H9 (cell line): ENCODE measurements around the gene WDR4. TPM values are rescaled to one million over a fixed set of nuclear protein-coding genes. Genes with fewer than 3 reads are reported as not detected.
A peak's percentile ranks its signal among the peaks of the same experiment; 100 is the strongest.

Source experiments
- DNase-seq: peaks from one replicate; pipeline ENCODE4 v3.0.0-alpha.2; 2017
- H2AFZ ChIP-seq: one replicate; pipeline ENCODE4 v1.6.1; 2013; ENCODE audit warnings: mild to moderate bottlenecking, low read length, control low read depth, moderate library complexity
- H2AK5ac ChIP-seq: 2 replicates; pipeline ENCODE4 v1.6.1; 2013; ENCODE audit warnings: low read length, control low read depth, mixed read lengths; ENCODE audit not compliant: insufficient read length
- H2BK120ac ChIP-seq: one replicate; pipeline ENCODE4 v1.6.1; 2013; ENCODE audit warnings: low read depth, mild to moderate bottlenecking, low read length, control low read depth, inconsistent platforms; ENCODE audit not compliant: poor library complexity, severe bottlenecking
- H2BK12ac ChIP-seq: 2 replicates; pipeline ENCODE4 v1.6.1; 2013; ENCODE audit warnings: low read length, control low read depth, mixed read lengths, low read depth; ENCODE audit not compliant: insufficient read length
- H2BK15ac ChIP-seq: 2 replicates; pipeline ENCODE4 v1.6.1; 2013; ENCODE audit warnings: low read depth, low read length, control low read depth
- H2BK20ac ChIP-seq: one replicate; pipeline ENCODE4 v1.6.1; 2013; ENCODE audit warnings: low read depth, mild to moderate bottlenecking, low read length, control low read depth, inconsistent platforms; ENCODE audit not compliant: poor library complexity, severe bottlenecking
- H2BK5ac ChIP-seq: 2 replicates; pipeline ENCODE4 v1.6.1; 2013; ENCODE audit warnings: low read length, control low read depth, mixed read lengths; ENCODE audit not compliant: insufficient read length
- H3K14ac ChIP-seq: 2 replicates; pipeline ENCODE4 v1.6.1; 2013; ENCODE audit warnings: low read length, control low read depth; ENCODE audit not compliant: insufficient read depth
- H3K18ac ChIP-seq: 2 replicates; pipeline ENCODE4 v1.6.1; 2013; ENCODE audit warnings: low read depth, mild to moderate bottlenecking, mixed read lengths, low read length, control low read depth; ENCODE audit not compliant: insufficient read length
- H3K23ac ChIP-seq: 2 replicates; pipeline ENCODE4 v1.6.1; 2013; ENCODE audit warnings: low read length, control low read depth, mixed read lengths, low read depth; ENCODE audit not compliant: insufficient read length
- H3K23me2 ChIP-seq: 2 replicates; pipeline ENCODE4 v1.6.1; 2013; ENCODE audit warnings: low read depth, mild to moderate bottlenecking, mixed read lengths, low read length, control low read depth; ENCODE audit not compliant: insufficient read length, poor library complexity, severe bottlenecking
- H3K27ac ChIP-seq: 2 replicates; pipeline ENCODE4 v1.5.1; 2013; ENCODE audit warnings: low read length, control low read depth, mixed read lengths, low read depth; ENCODE audit not compliant: insufficient read length
- H3K27me3 ChIP-seq: 2 replicates; pipeline ENCODE4 v1.6.1; 2013; ENCODE audit warnings: low read length, control low read depth, inconsistent platforms; ENCODE audit not compliant: insufficient read depth
- H3K4ac ChIP-seq: 2 replicates; pipeline ENCODE4 v1.6.1; 2013; ENCODE audit warnings: low read depth, mild to moderate bottlenecking, control low read depth, inconsistent platforms, low read length, moderate library complexity
- H3K4me1 ChIP-seq: 2 replicates; pipeline ENCODE4 v1.6.1; 2013; ENCODE audit warnings: low read length, control low read depth, inconsistent platforms; ENCODE audit not compliant: insufficient read depth
- H3K4me2 ChIP-seq: 2 replicates; pipeline ENCODE4 v1.6.1; 2013; ENCODE audit warnings: low read length, control low read depth, mixed read lengths; ENCODE audit not compliant: insufficient read length, insufficient read depth
- H3K56ac ChIP-seq: 2 replicates; pipeline ENCODE4 v1.6.1; 2013; ENCODE audit warnings: low read depth, mild to moderate bottlenecking, mixed read lengths, low read length, control low read depth; ENCODE audit not compliant: insufficient read length
- H3K79me1 ChIP-seq: 2 replicates; pipeline ENCODE4 v1.6.1; 2013; ENCODE audit warnings: low read depth, mild to moderate bottlenecking, moderate library complexity, low read length, control low read depth, inconsistent platforms; ENCODE audit not compliant: insufficient read depth, poor library complexity, severe bottlenecking
- H3K79me2 ChIP-seq: 2 replicates; pipeline ENCODE4 v1.6.1; 2013; ENCODE audit warnings: low read length, control low read depth, inconsistent platforms; ENCODE audit not compliant: insufficient read depth
- H3K9ac ChIP-seq: 2 replicates; pipeline ENCODE4 v1.6.1; 2013; ENCODE audit warnings: low read length, control low read depth, mixed read lengths; ENCODE audit not compliant: insufficient read length; ENCODE audit errors: extremely low read depth
- H3K9me3 ChIP-seq: one replicate; pipeline ENCODE4 v1.6.1; 2013; ENCODE audit warnings: low read depth, low read length, inconsistent platforms; ENCODE audit not compliant: control insufficient read depth
- H3T11ph ChIP-seq: one replicate; pipeline ENCODE4 v1.6.1; 2013; ENCODE audit warnings: mild to moderate bottlenecking, low read length, control low read depth, inconsistent platforms
- H4K20me1 ChIP-seq: one replicate; pipeline ENCODE4 v1.6.1; 2013; ENCODE audit not compliant: control insufficient read depth, insufficient read length, insufficient read depth
- H4K5ac ChIP-seq: 2 replicates; pipeline ENCODE4 v1.6.1; 2013; ENCODE audit warnings: low read depth, mild to moderate bottlenecking, mixed read lengths, low read length, control low read depth; ENCODE audit not compliant: insufficient read length
- H4K8ac ChIP-seq: replicated peaks from 2 replicates; pipeline ENCODE4 v1.6.1; 2013; ENCODE audit warnings: low read length, control low read depth, mixed read lengths, low read depth; ENCODE audit not compliant: insufficient read length
- H4K91ac ChIP-seq: 2 replicates; pipeline ENCODE4 v1.6.1; 2013; ENCODE audit warnings: low read depth, mild to moderate bottlenecking, moderate library complexity, mixed read lengths, low read length, control low read depth; ENCODE audit not compliant: insufficient read length
- H3K27ac Mint-ChIP-seq, 3 experiments: 2 replicates in 2 of 3; 3 replicates in 1 of 3; pipeline ENCODE4 v1.8.0; 2020 to 2021; ENCODE audit warnings: mixed read lengths in 3 of 3, mild to moderate bottlenecking in 1 of 3, moderate library complexity in 1 of 3
- H3K27me3 Mint-ChIP-seq: 2 replicates; pipeline ENCODE4 v1.8.0; 2021; ENCODE audit warnings: low read depth, mild to moderate bottlenecking, moderate library complexity, mixed read lengths
- H3K36me3 Mint-ChIP-seq, 3 experiments: 2 replicates in 2 of 3; 3 replicates in 1 of 3; pipeline ENCODE4 v1.8.0; 2020 to 2021; ENCODE audit warnings: low read depth in 3 of 3, mixed read lengths in 3 of 3; ENCODE audit not compliant: insufficient read depth in 1 of 3
- H3K4me1 Mint-ChIP-seq, 2 experiments: 2 replicates each; pipeline ENCODE4 v1.8.0; 2020; ENCODE audit warnings: mixed read lengths in 2 of 2
- H3K4me3 Mint-ChIP-seq, 2 experiments: 2 replicates in 1 of 2; 3 replicates in 1 of 2; pipeline ENCODE4 v1.8.0; 2020 to 2021; ENCODE audit warnings: mild to moderate bottlenecking in 2 of 2, mixed read lengths in 2 of 2, moderate library complexity in 1 of 2
- H3K9me3 Mint-ChIP-seq, 2 experiments: 2 replicates in 1 of 2; 3 replicates in 1 of 2; pipeline ENCODE4 v1.8.0; 2020; ENCODE audit warnings: mild to moderate bottlenecking in 2 of 2, mixed read lengths in 2 of 2, moderate library complexity in 1 of 2
- WGBS: extraction: QIAGEN DNeasy Blood & Tissue Kit; methylation state at CpG from one replicate; pipeline ENCODE4 v1.1.7; 2013; ENCODE audit warnings: missing lambda C conversion rate, low lambda C conversion rate, mixed read lengths; ENCODE audit not compliant: insufficient read length; ENCODE audit errors: extremely low coverage; 5-methylcytosine and 5-hydroxymethylcytosine counted together
- total RNA-seq: library from RNA; stranded (reverse); gene quantifications from 2 replicates; pipeline ENCODE4 v1.2.1, GENCODE V29; 2021
- TF ChIP-seq, protein P1 (sequence below): fragments of 200-600 bp; sonication (generic); conservative IDR thresholded peaks from 3 replicates; pipeline ENCODE4 v1.8.0; 2021; ENCODE audit warnings: antibody characterized with exemption, mild to moderate bottlenecking

The WDR4 gene
- total RNA-seq, 1 experiment from 2014 or later, result 54.4 TPM

DNA sequence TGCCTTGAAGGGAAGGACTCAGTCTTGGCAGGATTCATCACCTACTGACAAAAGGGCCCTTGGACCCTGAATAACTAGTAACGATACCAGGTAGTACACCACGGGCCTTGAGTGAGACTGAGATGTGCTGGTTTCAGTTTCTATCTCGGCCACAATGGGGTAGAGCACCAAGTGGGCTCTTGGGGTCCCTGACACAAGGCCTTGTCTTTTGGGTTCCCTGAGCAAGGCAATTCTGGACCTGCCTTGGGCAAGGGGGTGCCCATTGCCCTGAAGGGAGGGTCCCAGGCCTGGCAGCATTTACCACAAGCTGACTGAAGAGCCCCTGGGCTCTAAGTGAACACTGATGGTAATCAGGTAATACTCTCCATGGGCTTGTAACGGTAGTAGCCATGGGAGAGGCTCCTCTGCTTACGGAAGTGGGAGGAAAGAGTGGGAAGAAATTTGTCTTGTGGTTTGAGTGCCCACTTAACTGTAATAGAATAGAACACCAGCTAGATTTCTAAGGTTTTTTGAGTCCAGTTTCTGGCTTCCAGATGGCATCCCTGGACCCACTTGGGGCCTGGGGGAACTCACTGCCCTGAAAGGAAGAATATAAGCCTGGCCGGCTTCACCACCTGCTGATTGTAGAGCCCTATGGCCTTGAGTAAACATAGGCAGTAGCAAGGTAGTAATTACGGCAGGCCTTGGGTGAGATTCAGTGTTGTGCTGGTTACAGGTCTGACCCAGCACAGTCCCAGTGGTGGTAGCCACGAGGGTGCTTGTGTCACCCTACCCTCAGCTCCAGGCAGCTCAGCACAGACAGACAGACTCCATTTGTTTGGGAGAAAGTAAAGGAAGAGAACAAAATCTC is 58.5 kb downstream of the WDR4 start:
- Histone ChIP-seq H3K14ac (no peak overlapping the region), H2AK5ac (no peak overlapping the region), H3K9me3 (peaks cover 8% of the 10 kb centered on the region), H3K56ac (no peak overlapping the region), H3K23me2 (no peaks in the 10 kb centered on the region), H3K79me2 (no peaks in the 10 kb centered on the region), H4K91ac (no peak overlapping the region), H3K18ac (no peak overlapping the region), H4K8ac (no peak overlapping the region), H2BK120ac (no peak overlapping the region), H3K4ac (no peak overlapping the region), H2BK15ac (no peak overlapping the region), H2BK20ac (no peak overlapping the region), H3K79me1 (no peaks in the 10 kb centered on the region), H4K20me1 (no peaks in the 10 kb centered on the region), H3K27me3 (no peaks in the 10 kb centered on the region), H2BK12ac (no peak overlapping the region), H3T11ph (no peak overlapping the region), H2AFZ (no peak overlapping the region), H2BK5ac (no peak overlapping the region), H3K23ac (no peak overlapping the region), H3K9ac (no peak overlapping the region), H3K27ac (no peak overlapping the region), H3K4me2 (no peak overlapping the region), H3K4me1 (no peaks in the 10 kb centered on the region; the same call in 1 of the 2 replicates), H4K5ac (no peak overlapping the region)
- Mint-ChIP-seq H3K27ac (peak overlapping the region in 1 of 3 experiments; percentile 31; a peak in 1 of 7 replicates), H3K4me1 (peaks cover 0 to 2% of the 10 kb centered on the region in 2 experiments; a peak in 2 of 4 replicates), H3K9me3 (peaks cover 20 to 25% of the 10 kb centered on the region in 2 experiments), H3K4me3 (no peak overlapping the region), H3K36me3 (peaks cover 9 to 12% (median 11%) of the 10 kb centered on the region in 3 experiments), H3K27me3 (peaks cover 21% of the 10 kb centered on the region)
- TF ChIP-seq, protein P1, sequence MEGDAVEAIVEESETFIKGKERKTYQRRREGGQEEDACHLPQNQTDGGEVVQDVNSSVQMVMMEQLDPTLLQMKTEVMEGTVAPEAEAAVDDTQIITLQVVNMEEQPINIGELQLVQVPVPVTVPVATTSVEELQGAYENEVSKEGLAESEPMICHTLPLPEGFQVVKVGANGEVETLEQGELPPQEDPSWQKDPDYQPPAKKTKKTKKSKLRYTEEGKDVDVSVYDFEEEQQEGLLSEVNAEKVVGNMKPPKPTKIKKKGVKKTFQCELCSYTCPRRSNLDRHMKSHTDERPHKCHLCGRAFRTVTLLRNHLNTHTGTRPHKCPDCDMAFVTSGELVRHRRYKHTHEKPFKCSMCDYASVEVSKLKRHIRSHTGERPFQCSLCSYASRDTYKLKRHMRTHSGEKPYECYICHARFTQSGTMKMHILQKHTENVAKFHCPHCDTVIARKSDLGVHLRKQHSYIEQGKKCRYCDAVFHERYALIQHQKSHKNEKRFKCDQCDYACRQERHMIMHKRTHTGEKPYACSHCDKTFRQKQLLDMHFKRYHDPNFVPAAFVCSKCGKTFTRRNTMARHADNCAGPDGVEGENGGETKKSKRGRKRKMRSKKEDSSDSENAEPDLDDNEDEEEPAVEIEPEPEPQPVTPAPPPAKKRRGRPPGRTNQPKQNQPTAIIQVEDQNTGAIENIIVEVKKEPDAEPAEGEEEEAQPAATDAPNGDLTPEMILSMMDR, result no peak
- no peak for DNase-seq
- WGBS, result no CpG with 5 or more reads among the region's 8 CpGs
